ENCODE results near the gene USP4.
A peak's percentile ranks its signal among the peaks of the same experiment; 100 is the strongest.
"Not testable (repeated sequence)": the region's sequence is repeated elsewhere in the genome, so short reads cannot be mapped to it uniquely, and the experiment has no call there.

Gene USP4, protein sequence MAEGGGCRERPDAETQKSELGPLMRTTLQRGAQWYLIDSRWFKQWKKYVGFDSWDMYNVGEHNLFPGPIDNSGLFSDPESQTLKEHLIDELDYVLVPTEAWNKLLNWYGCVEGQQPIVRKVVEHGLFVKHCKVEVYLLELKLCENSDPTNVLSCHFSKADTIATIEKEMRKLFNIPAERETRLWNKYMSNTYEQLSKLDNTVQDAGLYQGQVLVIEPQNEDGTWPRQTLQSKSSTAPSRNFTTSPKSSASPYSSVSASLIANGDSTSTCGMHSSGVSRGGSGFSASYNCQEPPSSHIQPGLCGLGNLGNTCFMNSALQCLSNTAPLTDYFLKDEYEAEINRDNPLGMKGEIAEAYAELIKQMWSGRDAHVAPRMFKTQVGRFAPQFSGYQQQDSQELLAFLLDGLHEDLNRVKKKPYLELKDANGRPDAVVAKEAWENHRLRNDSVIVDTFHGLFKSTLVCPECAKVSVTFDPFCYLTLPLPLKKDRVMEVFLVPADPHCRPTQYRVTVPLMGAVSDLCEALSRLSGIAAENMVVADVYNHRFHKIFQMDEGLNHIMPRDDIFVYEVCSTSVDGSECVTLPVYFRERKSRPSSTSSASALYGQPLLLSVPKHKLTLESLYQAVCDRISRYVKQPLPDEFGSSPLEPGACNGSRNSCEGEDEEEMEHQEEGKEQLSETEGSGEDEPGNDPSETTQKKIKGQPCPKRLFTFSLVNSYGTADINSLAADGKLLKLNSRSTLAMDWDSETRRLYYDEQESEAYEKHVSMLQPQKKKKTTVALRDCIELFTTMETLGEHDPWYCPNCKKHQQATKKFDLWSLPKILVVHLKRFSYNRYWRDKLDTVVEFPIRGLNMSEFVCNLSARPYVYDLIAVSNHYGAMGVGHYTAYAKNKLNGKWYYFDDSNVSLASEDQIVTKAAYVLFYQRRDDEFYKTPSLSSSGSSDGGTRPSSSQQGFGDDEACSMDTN

DNA sequence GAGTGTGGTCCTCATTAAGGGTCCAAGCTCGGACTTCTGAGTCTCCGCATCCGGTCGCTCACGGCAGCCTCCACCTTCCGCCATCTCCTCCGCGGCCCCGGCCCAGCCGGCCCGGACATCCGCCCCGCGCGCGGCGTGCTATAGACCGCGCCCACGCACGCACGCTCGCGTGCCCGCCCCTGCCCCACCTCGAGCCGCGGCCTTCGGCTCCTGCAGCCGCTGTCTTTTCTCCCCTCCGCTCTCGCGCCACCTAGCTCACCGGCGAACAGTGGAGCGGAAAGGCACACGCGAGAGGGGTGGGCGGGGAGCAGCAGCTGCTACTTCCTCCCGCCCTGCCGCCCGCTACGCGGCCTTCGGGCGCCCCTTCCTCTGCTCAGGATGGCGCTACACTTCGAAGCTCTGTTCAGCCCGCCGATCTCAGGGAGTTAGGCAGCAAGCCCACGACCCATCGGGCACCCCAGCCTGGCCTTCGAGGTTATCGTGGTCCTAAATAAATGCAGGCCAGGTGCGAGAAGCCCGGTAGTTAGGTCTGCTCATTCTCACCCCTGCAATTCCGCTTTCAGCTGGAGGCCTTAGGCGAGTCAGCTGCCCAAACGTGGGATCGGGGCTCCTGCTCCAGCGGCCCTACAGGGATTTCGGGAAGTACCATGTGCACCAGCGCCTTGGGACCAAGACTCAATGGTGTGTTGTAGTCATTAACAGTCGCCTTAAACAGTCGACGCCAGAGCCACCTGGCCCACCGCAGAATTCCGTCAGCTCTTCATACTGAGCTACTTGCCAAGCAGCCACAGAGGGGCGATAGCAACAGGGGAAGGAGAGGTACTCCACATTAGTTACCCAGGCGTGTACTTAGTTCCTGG, at the start of gene USP4:
Gene USP4, minus strand, starts transcription at position 113 of the 860 bp plus-strand sequence. Its CDS starts 29 bp downstream, at position 84.
- DNase-seq = peak; percentile 77

DNA sequence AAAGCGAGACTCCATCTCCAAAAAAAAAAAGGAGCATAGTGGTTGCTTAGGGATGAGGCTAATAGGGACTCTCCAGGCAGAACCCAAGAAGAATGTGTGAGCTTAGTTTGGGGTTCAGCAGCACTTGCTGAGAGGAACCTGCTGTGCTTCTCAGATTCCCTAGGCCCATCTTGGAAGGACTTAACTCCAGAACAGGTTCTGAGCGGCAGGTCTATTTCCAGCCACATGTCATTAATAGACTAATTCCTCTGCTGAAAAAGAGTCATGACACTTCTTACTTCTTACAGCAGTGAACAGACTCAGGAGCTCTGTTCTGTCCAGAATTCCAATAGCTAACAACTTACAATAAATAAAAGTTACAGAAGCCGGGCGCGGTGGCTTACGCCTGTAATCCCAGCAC, 49.4 kb upstream of the USP4 start:
- no peak for DNase-seq

- DNase-seq = no peak
These were observed 48.5 kb upstream of the USP4 start for GRCh38 chr3:49388289-49388820.

DNA sequence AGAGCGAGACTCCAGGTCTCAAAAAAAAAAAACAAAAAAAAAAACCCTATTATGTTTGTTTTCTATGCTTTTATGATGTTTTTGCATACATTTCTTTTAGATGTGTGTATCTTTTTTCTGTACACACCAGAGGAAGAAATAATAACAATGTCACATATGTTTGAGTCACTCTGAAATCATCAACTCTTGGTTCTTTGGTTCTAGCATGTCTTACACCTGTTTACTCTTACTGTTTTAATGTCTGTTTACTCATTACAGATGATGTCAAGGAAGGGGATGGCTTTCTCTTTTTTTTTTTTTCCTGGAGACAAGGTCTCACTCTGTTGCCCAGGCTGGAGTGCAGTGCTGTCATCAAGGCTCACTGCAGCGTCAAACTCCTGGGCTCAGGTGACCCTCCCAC, 47.9 kb upstream of the USP4 start:
- DNase-seq = no peak

DNA sequence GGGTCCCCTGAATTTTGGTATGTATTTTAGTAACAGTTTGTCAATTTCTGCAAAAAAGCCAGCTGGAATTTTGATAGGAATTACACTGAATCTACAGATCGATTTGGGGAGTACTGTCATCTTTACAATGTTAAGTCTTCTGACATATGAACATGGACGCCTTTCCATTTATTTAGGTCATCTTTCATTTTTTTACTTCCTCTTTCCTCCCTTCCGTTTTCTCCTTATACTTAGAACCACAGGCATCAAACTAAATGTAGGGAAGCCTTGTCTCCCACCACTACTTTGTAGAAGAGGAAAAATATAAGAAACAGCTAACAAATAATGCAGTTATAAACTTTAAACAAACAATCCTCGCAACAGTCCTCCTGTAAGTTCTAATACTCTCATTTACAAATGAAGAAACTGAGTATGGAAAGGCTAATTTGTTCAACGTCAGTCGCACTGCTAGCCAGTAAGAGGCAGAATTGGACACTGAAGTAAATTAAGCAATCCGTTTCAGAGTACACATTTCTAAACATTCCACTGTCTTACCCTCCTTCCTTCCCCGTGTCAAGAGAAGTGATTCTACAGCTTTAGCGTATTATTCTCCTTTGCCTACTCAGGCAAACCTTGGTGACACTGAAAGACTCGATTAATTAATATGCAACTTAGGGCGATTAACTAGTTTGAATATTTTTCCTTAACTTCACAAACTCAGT, 46.4 kb upstream of the USP4 start:
- no peak for DNase-seq

DNA sequence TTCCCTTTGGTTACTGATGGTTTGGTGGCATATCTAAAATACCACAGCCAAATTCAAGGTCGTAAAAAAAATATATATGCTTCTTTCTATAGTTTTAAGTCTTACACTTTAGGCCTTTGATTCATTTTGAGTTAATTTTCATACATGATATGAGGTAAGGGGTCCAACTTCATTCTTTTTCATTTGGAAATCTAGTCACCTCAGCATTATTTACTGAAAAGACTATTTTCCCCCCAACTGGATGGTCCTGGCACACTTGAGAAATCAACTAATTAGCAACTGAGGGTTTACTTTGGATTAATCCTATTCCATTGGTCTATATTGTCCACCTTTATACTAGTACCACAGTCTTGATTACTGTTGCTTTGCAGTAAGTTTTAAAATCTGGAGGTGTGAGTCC, 45.8 kb upstream of the USP4 start:
- no peak for DNase-seq

DNA sequence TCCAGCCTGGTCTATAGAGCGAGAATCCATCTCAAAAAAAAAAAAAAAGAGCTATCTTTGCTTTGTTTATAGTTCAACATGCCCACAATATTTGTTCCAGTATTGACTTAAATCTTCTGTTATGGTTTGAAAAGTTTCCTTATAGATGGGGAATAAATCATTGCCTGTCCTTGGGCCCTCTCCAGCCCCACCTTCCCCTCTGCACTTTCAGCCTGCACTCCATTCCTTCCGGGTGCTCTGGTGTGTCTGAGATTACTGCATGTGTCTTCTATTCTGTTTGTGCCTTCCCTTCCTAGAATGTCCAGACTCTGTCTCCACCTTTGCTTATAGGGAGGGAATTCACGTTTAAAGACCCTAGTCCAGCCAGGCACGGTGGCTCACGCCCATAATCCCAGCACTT, 43.5 kb upstream of the USP4 start:
- no peak for DNase-seq

DNA sequence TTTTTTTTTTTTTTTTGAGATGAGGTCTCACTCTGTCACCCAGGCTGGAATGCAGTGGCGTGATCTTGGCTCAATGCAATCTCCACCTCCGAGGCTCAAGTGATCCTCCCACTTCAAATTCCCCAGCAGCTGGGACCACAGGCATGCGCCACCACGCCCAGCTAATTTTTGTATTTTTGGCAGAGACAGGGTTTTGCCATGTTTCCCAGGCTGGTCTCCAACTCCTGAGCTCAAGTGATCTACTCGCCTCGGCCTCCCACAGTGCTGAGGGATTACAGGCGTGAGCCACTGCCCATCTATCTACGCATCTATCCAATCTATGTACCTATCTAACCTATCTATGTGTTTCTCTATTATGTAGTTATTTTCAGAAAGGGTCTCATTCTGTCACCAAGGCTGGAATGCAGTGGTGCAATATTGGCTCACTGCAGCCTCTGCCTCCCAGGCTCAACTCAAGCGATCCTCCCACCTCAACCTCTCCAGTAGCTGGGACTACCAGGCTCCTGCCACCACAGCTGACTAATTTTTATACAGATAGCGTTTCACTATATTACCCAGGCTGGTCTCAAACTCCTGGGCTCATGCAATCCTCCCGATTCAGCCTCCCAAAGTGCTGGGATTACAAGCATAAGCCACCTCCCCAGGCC, 38.5 kb upstream of the USP4 start:
- no peak for DNase-seq

- DNase-seq = no peak
These were observed 37.6 kb upstream of the USP4 start for GRCh38 chr3:49377483-49377882.

GRCh38 chr3:49371946-49372345, 32.1 kb upstream of the USP4 start:
- no peak for DNase-seq

GRCh38 chr3:49370585-49371290, 30.9 kb upstream of the USP4 start:
- DNase-seq = no peak

DNA sequence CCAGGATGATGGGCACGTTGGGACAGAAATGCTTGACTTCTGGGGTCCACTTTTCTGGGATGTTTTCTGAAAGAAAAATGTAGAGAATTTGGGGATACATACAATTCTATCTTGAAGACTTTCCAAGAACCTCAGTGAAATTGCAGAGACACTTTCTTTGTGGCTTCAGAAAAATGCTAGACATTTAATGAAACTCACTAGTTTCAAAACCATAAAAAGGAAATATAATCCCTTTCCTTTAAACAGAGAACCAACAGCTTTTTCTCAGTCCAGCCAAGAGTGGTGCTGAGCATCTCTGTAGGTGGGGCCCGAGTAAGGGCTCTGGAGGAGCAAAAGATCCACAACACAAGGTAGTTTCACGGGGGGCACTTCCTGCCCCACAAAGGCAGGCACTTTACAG, 22.7 kb upstream of the USP4 start:
- DNase-seq = no peak

- DNase-seq = no peak
These were observed 19.8 kb upstream of the USP4 start for GRCh38 chr3:49359623-49360022.

DNA sequence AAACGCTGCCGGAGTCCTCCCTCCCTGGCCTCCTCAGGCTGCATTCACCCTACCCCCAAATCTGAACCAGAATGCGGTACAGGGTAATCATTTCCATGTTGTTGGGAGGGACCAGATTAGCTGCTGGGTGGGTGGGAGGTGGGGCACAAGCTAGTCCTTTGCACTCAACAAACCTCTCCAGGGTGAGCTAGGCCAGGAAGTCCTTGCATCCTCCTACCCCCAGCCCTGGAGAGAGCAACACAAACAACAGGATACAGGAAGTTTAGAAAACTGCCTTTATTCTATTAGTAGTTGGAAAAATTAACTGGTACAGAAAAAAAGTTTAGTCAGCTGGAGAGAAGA, 19.0 kb upstream of the USP4 start:
- DNase-seq = peak; percentile 9

DNA sequence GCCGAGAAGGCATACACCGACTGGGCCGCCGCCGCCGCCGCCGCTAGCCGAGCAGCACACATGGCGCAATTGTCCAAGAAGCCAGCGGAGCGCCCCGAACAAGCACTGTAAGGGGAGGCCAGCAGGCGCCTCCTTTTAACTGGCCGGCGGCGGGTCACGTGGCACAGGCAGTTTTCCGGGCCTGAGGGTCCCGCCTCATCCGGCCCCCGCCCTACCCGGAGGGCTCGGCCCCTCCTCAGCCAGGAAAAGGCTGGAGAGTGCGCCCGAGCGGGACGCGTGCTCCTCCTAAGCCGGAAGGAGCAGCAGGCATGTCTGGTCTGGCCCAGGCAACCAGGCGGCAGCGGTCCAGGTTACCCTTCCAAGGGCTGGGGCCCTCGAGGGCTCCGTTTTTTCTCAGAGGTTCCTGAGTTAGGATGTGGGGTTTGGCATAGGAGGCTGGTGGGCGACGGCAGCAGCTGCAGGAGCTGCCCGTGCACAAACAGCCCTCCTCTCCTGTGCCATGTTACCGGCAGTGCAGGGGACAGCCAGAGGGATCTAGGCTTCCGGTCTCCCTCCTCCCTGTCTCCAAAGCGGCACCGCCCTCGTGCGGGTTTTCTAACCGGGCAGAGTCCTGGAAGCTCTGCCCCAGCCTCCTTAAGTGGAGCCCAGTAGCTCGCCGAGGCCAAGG, 18.5 kb upstream of the USP4 start, which contains the start of gene GPX1:
Gene GPX1, minus strand, starts transcription at position 137 of the 667 bp plus-strand sequence. Its CDS starts 75 bp downstream, at position 62.
- DNase-seq = peak; percentile 85

DNA sequence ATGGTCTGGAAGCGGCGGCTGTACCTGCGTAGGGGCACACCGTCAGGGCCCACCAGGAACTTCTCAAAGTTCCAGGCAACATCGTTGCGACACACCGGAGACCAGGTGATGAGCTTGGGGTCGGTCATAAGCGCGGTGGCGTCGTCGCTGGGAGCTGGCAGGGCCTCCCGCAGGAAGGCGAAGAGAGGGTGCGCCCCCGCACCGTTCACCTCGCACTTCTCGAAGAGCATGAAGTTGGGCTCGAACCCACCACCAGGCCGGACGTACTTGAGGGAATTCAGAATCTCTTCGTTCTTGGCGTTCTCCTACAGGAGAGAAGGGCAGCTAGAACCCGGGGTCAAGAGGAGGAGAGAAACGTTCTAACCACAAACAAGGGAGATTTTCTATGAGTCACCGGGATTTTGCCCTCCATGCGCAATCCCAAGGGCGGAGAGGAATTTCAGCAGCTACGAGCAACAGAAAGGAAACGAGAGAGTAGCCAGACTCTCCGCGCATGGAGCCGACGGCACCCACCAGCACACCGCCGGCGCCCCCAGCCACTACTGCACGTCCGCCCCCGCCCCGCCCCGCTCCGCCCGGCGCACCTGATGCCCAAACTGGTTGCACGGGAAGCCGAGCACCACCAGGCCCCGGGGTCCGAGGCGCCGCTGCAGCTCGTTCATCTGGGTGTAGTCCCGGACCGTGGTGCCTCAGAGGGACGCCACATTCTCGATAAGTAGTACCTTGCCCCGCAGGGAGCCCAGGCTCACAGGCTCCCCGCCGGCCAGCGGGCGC, 17.8 kb upstream of the USP4 start:
- DNase-seq = not testable (repeated sequence)

GRCh38 chr3:49357095-49357442, 17.2 kb upstream of the USP4 start:
- not testable (repeated sequence) for DNase-seq

DNA sequence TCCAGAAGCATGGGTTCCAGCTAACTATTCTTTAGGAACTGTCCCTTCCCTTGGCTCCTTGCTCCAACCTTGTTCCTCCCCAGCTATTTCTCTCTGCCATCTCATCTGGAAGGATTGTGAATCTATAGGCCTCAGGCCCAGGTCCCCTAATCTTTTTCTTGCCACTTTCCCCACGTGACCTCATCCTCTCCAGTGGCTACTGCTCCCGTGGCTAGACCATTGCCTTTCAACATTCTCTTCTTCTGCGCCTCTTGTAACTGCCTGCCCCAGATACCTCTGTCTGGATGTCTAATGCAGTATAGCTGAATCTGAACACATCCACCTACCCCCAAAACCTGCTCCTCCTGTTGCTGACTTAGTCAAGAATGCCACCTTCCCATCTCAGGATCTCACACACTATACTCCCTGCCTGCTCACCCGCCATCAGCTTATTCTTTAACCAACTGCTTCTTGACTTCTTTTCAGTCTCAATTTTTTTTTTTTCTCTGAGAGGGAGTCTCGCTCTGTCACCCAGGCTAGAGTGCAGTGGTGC, 13.1 kb upstream of the USP4 start:
- no peak for DNase-seq

DNA sequence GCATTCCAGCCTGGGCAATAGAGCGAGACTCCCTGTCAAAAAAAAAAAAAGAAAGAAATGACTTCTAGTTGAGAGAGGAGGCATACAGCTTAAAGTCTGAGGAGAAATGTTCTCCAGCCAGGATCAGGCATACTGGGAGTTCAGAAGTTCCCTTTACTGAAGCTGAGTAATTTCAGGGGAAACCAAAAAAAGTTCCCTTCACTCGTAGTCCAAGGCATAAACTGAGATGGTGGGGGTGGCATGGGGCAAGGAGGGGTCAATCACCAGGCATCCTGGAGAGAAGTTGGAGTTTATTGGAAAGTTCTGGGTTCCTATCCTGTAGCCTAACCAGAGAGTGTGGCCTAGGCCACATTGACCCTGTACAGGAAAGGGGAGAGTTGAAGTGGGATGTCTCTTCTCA, 12.4 kb upstream of the USP4 start:
- DNase-seq = no peak
